Measurements from ENCODE around the gene LCP2. TPM values are rescaled to one million over a fixed set of nuclear protein-coding genes. Genes with fewer than 3 reads are reported as not detected.

LCP2 gene
- total and polyA plus RNA-seq, 8 donors = 1.9 to 22.0 (median 2.9) TPM

DNA sequence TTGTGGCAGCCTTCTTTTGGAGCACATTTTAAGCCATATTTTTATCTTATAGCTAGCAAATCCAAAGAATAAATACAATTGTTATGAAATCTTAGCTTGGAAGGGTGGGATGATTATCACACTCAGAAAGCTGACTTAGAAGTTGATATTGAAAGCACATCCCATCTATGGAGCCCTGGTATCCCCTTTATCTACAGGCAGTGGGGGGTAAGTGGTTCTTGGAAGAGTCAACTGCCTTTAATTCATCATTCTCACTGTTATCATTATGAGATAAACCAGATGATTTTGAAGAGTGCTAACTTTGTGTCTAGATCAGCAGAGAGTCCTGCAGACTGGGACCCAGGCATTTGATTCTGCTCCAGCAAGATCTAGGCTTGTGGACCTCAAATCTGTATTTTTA, 3.0 kb downstream of the LCP2 start:
- DNase-seq = no peak

DNA sequence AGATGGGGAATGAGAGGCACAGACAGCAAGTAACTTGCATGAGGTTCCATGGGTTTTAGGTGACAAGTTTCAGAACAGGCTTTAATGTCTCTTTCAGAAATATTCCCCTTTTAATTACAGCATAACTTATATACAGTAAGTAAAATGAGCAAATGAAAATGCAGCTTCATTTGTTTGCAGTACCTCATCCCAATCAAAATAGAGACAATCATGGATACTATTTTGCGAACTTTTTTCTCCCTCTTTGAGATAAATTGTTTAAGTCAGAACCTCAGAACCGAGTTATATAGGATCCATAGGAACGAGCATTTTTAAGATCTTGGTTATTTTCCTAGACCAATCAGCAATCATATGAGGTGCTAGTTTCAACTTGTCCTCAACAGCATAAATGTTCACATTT, 3.5 kb downstream of the LCP2 start:
- DNase-seq (no peak), FAIRE-seq (no peak), ATAC-seq (no peak)
- H3K27me3 ChIP-seq = no peaks in the 10 kb centered on the region
- H3K4me3 ChIP-seq = no peak overlapping the region
- TF ChIP-seq, protein P1, sequence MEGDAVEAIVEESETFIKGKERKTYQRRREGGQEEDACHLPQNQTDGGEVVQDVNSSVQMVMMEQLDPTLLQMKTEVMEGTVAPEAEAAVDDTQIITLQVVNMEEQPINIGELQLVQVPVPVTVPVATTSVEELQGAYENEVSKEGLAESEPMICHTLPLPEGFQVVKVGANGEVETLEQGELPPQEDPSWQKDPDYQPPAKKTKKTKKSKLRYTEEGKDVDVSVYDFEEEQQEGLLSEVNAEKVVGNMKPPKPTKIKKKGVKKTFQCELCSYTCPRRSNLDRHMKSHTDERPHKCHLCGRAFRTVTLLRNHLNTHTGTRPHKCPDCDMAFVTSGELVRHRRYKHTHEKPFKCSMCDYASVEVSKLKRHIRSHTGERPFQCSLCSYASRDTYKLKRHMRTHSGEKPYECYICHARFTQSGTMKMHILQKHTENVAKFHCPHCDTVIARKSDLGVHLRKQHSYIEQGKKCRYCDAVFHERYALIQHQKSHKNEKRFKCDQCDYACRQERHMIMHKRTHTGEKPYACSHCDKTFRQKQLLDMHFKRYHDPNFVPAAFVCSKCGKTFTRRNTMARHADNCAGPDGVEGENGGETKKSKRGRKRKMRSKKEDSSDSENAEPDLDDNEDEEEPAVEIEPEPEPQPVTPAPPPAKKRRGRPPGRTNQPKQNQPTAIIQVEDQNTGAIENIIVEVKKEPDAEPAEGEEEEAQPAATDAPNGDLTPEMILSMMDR (IDR thresholded peaks at IDR 0.05) = no peak
- no peaks in the 10 kb centered on the region for H3K36me3 ChIP-seq
- intact Hi-C loops (cut with DNase I) = no loop called here
- H3K4me1 ChIP-seq = no peaks in the 10 kb centered on the region
- WGBS, 2 donors = 53 to 59% methylated on average over 3 of the region's 3 CpGs
- no peak overlapping the region for H3K27ac ChIP-seq
- H3K9me3 ChIP-seq = no peaks in the 10 kb centered on the region

More for the DNA sequence above, 3.0 kb downstream of the LCP2 start:
- no peaks in the 10 kb centered on the region for H3K36me3 ChIP-seq
- no peaks in the 10 kb centered on the region for H3K27me3 ChIP-seq
- TF ChIP-seq, protein P1 (IDR thresholded peaks at IDR 0.05) = no peak
- no peaks in the 10 kb centered on the region for H3K9me3 ChIP-seq
- H3K27ac ChIP-seq = no peak overlapping the region
- intact Hi-C loops (cut with DNase I) = no loop called here
- H3K4me1 ChIP-seq = no peaks in the 10 kb centered on the region
- H3K4me3 ChIP-seq = peak overlapping the region in 1 of 4 donors; percentile 36
- ATAC-seq (no peak), FAIRE-seq (no peak)

DNA sequence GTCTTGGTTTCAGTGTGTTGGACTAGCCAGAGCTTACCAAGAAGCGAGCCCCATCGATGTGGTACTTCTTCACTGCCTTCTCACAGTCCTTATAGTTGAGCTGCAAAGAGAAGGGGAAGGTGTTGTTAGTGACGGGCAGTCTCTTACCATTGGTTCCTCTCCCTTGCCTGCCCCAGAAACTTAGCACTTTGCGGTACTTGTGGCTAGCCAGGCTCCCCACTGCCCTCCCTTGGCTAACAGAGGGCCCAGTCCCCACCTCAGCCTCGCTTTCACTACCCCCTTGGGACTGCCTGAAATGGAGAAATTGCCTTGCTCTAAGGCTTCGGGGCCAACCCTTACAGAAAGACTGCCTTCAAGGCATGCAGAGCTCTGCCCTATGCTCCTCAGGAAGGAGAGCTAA, 4.3 kb downstream of the LCP2 start:
- Histone ChIP-seq H3K27ac (no peak overlapping the region), H3K36me3 (no peaks in the 10 kb centered on the region), H3K9me3 (no peaks in the 10 kb centered on the region), H3K4me1 (no peaks in the 10 kb centered on the region), H3K4me3 (no peak overlapping the region), H3K27me3 (no peaks in the 10 kb centered on the region)
- intact Hi-C loops (cut with DNase I) = no loop called here
- TF ChIP-seq, protein P1 (IDR thresholded peaks at IDR 0.05) = no peak
- DNase-seq (peak in 1 of 6 donors; percentile 54), ATAC-seq (peak in 3 of 4 donors; percentile 27 to 74 (median 30)), FAIRE-seq (no peak)
- WGBS, 2 donors = 63 to 68% methylated on average over 6 of the region's 6 CpGs

DNA sequence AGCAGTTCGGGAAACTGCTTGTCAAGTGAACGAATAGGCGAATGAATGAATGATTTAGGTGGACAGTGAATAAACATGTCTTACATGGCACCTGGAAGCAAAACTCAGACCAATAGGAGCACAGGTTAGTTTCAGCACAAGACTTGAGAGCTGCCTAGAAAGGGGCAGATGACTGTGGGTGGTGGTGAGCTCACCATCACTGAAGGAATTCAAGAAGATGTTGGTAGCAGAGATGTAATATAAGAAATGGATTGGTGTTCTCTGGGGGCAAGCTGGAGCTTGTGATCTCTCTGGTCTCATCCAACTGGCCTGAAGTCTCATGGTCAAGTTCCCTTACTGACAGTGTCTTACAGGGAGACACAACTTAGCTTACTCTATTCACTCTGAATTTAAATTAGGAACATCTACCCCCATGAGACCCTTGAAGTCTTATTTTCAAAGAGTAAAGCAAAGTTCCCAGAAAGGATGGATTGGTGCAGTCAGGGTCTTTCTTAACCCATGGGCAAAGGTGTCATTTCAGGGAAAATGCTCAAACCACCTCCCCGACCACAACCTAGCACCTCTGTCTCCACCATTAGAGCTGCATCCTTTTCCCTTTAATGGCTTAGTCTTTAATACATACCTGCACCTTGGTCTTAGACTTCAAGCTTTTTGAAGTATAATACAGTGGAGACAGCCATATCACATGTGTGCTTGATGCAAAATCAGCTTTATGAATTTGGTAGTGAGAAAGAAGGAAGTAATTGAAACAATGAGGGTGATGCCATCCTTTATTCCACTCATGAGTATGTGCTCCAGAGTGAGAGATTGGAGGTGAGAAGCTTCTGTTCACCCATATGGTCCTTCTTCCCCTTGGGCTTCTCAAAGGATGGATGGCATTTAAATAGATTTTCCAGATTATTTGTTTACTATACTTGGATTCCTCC, 5.1 kb downstream of the LCP2 start:
- DNase-seq = no peak
- no peak for FAIRE-seq
- no peaks in the 10 kb centered on the region for H3K4me1 ChIP-seq
- no peaks in the 10 kb centered on the region for H3K36me3 ChIP-seq
- H3K27ac ChIP-seq = no peak overlapping the region
- TF ChIP-seq, protein P1 (IDR thresholded peaks at IDR 0.05) = no peak
- WGBS, 2 donors = 61 to 80% methylated on average over 4 of the region's 4 CpGs
- intact Hi-C loops (cut with DNase I) = no loop called here
- no peak for ATAC-seq
- no peaks in the 10 kb centered on the region for H3K27me3 ChIP-seq
- no peaks in the 10 kb centered on the region for H3K9me3 ChIP-seq
- no peak overlapping the region for H3K4me3 ChIP-seq

DNA sequence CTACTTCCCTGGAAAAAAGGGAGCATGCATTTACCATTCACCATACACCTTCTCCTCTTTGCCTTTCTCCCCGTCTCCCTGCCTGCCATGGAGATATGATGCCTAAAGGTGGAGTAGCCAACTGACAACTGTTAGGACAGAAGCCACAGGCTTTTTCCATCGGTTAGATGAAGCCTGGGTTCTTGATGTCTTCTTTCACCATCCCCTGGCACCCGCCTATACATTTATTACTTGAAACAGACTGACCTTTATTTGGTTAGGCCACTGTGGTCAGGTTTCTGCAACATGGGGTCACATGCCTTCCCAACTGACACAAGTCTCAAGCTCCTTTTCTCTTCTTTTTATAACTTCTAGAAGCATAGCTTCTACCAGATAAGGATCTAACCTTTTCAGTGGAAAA, 7.1 kb downstream of the LCP2 start:
- no peak overlapping the region for H3K27ac ChIP-seq
- H3K27me3 ChIP-seq = no peaks in the 10 kb centered on the region
- H3K4me1 ChIP-seq = no peaks in the 10 kb centered on the region
- TF ChIP-seq, protein P1 (IDR thresholded peaks at IDR 0.05) = no peak
- DNase-seq (no peak), ATAC-seq (no peak), FAIRE-seq (no peak)
- H3K4me3 ChIP-seq = no peak overlapping the region
- no peaks in the 10 kb centered on the region for H3K9me3 ChIP-seq
- 53 to 62% methylated on average over 3 of the region's 3 CpGs for WGBS, 2 donors
- no peaks in the 10 kb centered on the region for H3K36me3 ChIP-seq
- intact Hi-C loops (cut with DNase I) = no loop called here
